Body of pancreas (tissue), 4 donors: ENCODE measurements around the gene BTBD3.

Experiments
- CTCF ChIP-seq, 7 experiments: fragments of 450-650 bp in 4 of 7; fragments of 200-600 bp in 3 of 7; sonication (generic) in 3 of 7; IDR thresholded peaks; one replicate each; pipeline ENCODE4 v1.5.1; 2016 to 2019; ENCODE audit warnings: antibody characterized with exemption in 7 of 7
- POLR2A ChIP-seq, 3 donors: fragments of 450-650 bp; IDR thresholded peaks; one replicate each; pipeline ENCODE4 v1.6.1; 2016; ENCODE audit warnings: antibody characterized with exemption in 3 of 3, mild to moderate bottlenecking in 2 of 3

GRCh38 chr20:11972478-11972877 is 54.8 kb downstream of the BTBD3 start:
- no peak for TF ChIP-seq POLR2A (IDR thresholded peaks at IDR 0.05)
- TF ChIP-seq CTCF (IDR thresholded peaks at IDR 0.05): no peak
